Lower leg skin (tissue), 3 donors: ENCODE data around the gene HMCES.

ENCODE experiments used
- CTCF ChIP-seq, 3 donors: fragments of 450-650 bp; IDR thresholded peaks; one replicate each; pipeline ENCODE4 v1.5.1; 2016; ENCODE audit warnings: antibody characterized with exemption in 3 of 3, mild to moderate bottlenecking in 3 of 3, moderate library complexity in 2 of 3
- POLR2A ChIP-seq, 2 donors: fragments of 450-650 bp; IDR thresholded peaks; one replicate each; pipeline ENCODE4 v1.6.1; 2016 to 2017; ENCODE audit warnings: antibody characterized with exemption in 2 of 2, mild to moderate bottlenecking in 1 of 2, moderate library complexity in 1 of 2

DNA sequence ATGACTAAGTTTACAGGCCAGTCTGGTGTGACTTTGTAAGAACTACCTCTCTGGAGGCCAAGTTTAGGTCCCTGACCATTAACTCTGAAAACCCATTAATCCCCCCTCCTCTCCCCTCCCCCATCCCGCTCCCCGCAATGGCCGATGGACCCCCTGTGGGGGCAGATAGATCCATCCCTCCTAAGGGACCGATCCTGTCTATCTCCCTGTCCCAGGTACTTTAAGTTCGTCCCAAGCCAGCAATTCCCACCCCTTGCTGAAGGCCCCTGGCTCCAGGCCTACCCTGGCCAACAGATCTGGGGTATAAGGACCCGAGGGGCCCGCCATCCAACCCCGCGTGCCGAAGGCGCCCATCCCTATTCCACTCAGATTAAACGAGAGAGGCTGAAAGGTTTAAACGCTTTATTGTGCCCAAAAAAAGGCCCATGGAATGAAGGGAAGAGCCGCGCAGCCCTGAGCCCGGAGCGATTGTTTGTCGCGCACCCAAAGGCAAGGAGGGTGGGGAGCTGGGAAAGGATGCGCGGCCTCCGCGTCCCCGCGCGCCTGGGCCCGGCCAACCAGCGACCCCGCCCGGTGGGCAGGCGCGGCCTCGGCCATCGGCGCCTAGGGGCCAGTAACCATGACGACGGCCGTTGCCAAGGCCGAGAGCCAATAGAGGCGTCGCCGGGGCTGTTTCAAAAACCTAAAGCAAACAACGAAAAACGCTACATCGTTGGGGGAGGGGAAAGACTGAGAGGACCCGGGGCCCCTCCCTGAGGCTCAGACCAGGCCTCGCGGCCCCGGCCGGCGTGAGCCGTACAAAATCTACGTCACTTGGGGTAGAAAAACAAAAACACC is 35.9 kb downstream of the HMCES start:
- TF ChIP-seq CTCF (IDR thresholded peaks at IDR 0.05) (no peak), POLR2A (IDR thresholded peaks at IDR 0.05) (no peak)
